ENCODE results near the gene LRMDA. TPM values are rescaled to one million over a fixed set of nuclear protein-coding genes. Genes with fewer than 3 reads are reported as not detected.

LRMDA gene
- total and polyA plus RNA-seq, 2 donors (not counting 3 experiments of a cell fraction or from before 2014, with no cell fraction given): 9.7 to 18.0 TPM

- intact Hi-C loops (cut with micrococcal nuclease): loop anchor here (5.0 kb wide), 1 partner anchor 63 kb away; the partner anchor contains the start of gene ZNF503
- Histone ChIP-seq H3K4me1 (ENCODE audit: control insufficient read depth, extremely low read depth, insufficient read depth, low read length) (peaks cover 7% of the 10 kb centered on the region), H3K4me2 (ENCODE audit: insufficient read depth, low read length) (no peak overlapping the region), H3K9me3 (replicated peaks; ENCODE audit: control insufficient read depth, insufficient read depth, low read length) (no peaks in the 10 kb centered on the region), H3K27ac (ENCODE audit: insufficient read depth, low read depth, low read length) (no peak overlapping the region), H2AFZ (ENCODE audit: low read depth, low read length) (no peak overlapping the region), H3K9me1 (replicated peaks; ENCODE audit: control insufficient read depth, extremely low read depth, insufficient read depth, low read length) (no peaks in the 10 kb centered on the region), H3K4me3 (replicated peaks in 1 of 3; ENCODE audit: insufficient read depth in 1 of 3, low read depth in 1 of 3, low read length in 3 of 3) (no peak overlapping the region), H3K9ac (replicated peaks; ENCODE audit: extremely low read depth, insufficient read depth, low read length) (no peak overlapping the region), H3K79me2 (ENCODE audit: control insufficient read depth, insufficient read depth, low read length) (no peaks in the 10 kb centered on the region), H4K20me1 (replicated peaks; ENCODE audit: control insufficient read depth, extremely low read depth, insufficient read depth, low read length) (no peaks in the 10 kb centered on the region), H3K36me3 (ENCODE audit: control insufficient read depth in 2 of 2, extremely low read depth in 1 of 2, insufficient read depth in 2 of 2, low read length in 2 of 2) (no peaks in the 10 kb centered on the region), H3K27me3 (ENCODE audit: control insufficient read depth in 2 of 2, insufficient read depth in 2 of 2, low read length in 2 of 2) (no peaks in the 10 kb centered on the region)
- ChIA-PET POLR2A (no interaction called here), CTCF (no interaction called here)
- no peak for DNase-seq (ENCODE audit: low read depth, low spot score)
- BruUV-seq (replicated peaks): no TSS peak
- dilution Hi-C loops (cut with MboI; ENCODE audit: extremely low pct_ligation_motif_present, low sequenced_read_pairs): no loop called here
- FAIRE-seq: no peak
- TF ChIP-seq MAX (IDR thresholded peaks at IDR 0.05; ENCODE audit: insufficient read depth, insufficient read length) (no peak), POLR2AphosphoS5 (IDR thresholded peaks at IDR 0.05; ENCODE audit: insufficient read depth, low read depth, low read length) (no peak), EZH2 (IDR thresholded peaks at IDR 0.05; ENCODE audit: borderline replicate concordance, low read depth, low read length, severe bottlenecking) (no peak), POLR2A (IDR thresholded peaks at IDR 0.05; ENCODE audit: low read depth, low read length) (no peak), GATA2 (IDR thresholded peaks at IDR 0.05; ENCODE audit: insufficient read depth, insufficient read length, low read depth, low read length) (no peak), FOS (IDR thresholded peaks at IDR 0.05; ENCODE audit: borderline replicate concordance, insufficient read depth, low read length) (no peak), MYC (IDR thresholded peaks at IDR 0.05; ENCODE audit: low read depth, low read length) (no peak)
- TF ChIP-seq, protein P1, sequence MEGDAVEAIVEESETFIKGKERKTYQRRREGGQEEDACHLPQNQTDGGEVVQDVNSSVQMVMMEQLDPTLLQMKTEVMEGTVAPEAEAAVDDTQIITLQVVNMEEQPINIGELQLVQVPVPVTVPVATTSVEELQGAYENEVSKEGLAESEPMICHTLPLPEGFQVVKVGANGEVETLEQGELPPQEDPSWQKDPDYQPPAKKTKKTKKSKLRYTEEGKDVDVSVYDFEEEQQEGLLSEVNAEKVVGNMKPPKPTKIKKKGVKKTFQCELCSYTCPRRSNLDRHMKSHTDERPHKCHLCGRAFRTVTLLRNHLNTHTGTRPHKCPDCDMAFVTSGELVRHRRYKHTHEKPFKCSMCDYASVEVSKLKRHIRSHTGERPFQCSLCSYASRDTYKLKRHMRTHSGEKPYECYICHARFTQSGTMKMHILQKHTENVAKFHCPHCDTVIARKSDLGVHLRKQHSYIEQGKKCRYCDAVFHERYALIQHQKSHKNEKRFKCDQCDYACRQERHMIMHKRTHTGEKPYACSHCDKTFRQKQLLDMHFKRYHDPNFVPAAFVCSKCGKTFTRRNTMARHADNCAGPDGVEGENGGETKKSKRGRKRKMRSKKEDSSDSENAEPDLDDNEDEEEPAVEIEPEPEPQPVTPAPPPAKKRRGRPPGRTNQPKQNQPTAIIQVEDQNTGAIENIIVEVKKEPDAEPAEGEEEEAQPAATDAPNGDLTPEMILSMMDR (IDR thresholded peaks at IDR 0.05; ENCODE audit: extremely low read depth in 1 of 2, insufficient read depth in 1 of 2, low read depth in 1 of 2, low read length in 2 of 2): no peak
Observed at GRCh38 chr10:75465450-75465827, 34.0 kb downstream of the LRMDA start.
